SK-N-SH (cell line): ENCODE measurements around the gene ARRDC3.

ENCODE experiments used
- CTCF ChIP-seq: fragments of 200-600 bp; sonication (generic); IDR thresholded peaks from 2 replicates; pipeline ENCODE4 v1.6.1; 2017; ENCODE audit warnings: antibody characterized with exemption, mild to moderate bottlenecking, moderate library complexity
- GATA2 ChIP-seq: sonication (generic); formaldehyde crosslinking; IDR thresholded peaks from 2 replicates; pipeline ENCODE4 v1.5.0; 2020; ENCODE audit warnings: mild to moderate bottlenecking, missing genetic modification reagents
- IRF3 ChIP-seq: fragments of 150-350 bp; IDR thresholded peaks from 2 replicates; pipeline ENCODE4 v1.6.1; 2016; ENCODE audit warnings: mild to moderate bottlenecking, low read depth, low read length
- MAX ChIP-seq: IDR thresholded peaks from 2 replicates; pipeline ENCODE4 v1.4.0; 2012; ENCODE audit warnings: low read depth
- POLR2AphosphoS5 ChIP-seq: IDR thresholded peaks from 2 replicates; pipeline ENCODE4 v1.6.1; 2012; ENCODE audit warnings: low read depth, low read length
- RAD21 ChIP-seq: IDR thresholded peaks from 2 replicates; pipeline ENCODE4 v1.6.1; 2012; ENCODE audit warnings: mild to moderate bottlenecking, low read length
- REST ChIP-seq: IDR thresholded peaks from 2 replicates; pipeline ENCODE4 v1.6.1; 2012; ENCODE audit warnings: mild to moderate bottlenecking, low read depth, low read length, moderate library complexity
- SIN3A ChIP-seq: IDR thresholded peaks from 2 replicates; pipeline ENCODE4 v1.6.1; 2012; ENCODE audit warnings: low read depth, mild to moderate bottlenecking, low read length, moderate library complexity, borderline replicate concordance
- TAF1 ChIP-seq: IDR thresholded peaks from 2 replicates; pipeline ENCODE4 v1.6.1; 2012; ENCODE audit warnings: low read depth, mild to moderate bottlenecking, low read length, moderate library complexity, borderline replicate concordance

GRCh38 chr5:91373006-91373405 lies 10.1 kb downstream of the ARRDC3 start:
- TF ChIP-seq SIN3A (no peak), TAF1 (no peak), CTCF (no peak), IRF3 (no peak), MAX (no peak), POLR2AphosphoS5 (no peak), RAD21 (no peak), REST (no peak), GATA2 (CRISPR knock-in tag) (no peak)
